Activated CD4-positive, alpha-beta T cell treated with anti-CD3 and anti-CD28 coated beads, Interleukin-2, amount 10 ng/mL, durations not matched to agents 24 days and 14 days (primary cell): ENCODE data around the gene IGFBPL1. TPM values are rescaled to one million over a fixed set of nuclear protein-coding genes. Genes with fewer than 3 reads are reported as not detected.

Experiments
- DNase-seq: peaks from one replicate; pipeline ENCODE4 v3.0.0; 2022
- H3K27ac Mint-ChIP-seq: one replicate; pipeline ENCODE4 v1.8.0; 2022; ENCODE audit warnings: mild to moderate bottlenecking, mixed read lengths
- H3K27me3 Mint-ChIP-seq: one replicate; pipeline ENCODE4 v1.8.0; 2022; ENCODE audit warnings: mixed read lengths
- H3K36me3 Mint-ChIP-seq: one replicate; pipeline ENCODE4 v1.8.0; 2022; ENCODE audit warnings: low read depth, mild to moderate bottlenecking, mixed read lengths
- H3K4me1 Mint-ChIP-seq: one replicate; pipeline ENCODE4 v1.8.0; 2021; ENCODE audit warnings: mixed read lengths
- H3K4me3 Mint-ChIP-seq: one replicate; pipeline ENCODE4 v1.8.0; 2022; ENCODE audit warnings: mild to moderate bottlenecking, moderate library complexity, mixed read lengths
- H3K9me3 Mint-ChIP-seq: one replicate; pipeline ENCODE4 v1.8.0; 2021; ENCODE audit warnings: mixed read lengths
- intact Hi-C: fragments of 100-400 bp; cut with micrococcal nuclease; formaldehyde crosslinking; loops from one replicate; pipeline ENCODE4 v1.15.1; 2023
- total RNA-seq: library from RNA; stranded (reverse); gene quantifications from 2 replicates; pipeline ENCODE4 v1.2.3, GENCODE V29; 2022

The IGFBPL1 gene
- total RNA-seq, 1 donor from 2014 or later, result not detected

DNA sequence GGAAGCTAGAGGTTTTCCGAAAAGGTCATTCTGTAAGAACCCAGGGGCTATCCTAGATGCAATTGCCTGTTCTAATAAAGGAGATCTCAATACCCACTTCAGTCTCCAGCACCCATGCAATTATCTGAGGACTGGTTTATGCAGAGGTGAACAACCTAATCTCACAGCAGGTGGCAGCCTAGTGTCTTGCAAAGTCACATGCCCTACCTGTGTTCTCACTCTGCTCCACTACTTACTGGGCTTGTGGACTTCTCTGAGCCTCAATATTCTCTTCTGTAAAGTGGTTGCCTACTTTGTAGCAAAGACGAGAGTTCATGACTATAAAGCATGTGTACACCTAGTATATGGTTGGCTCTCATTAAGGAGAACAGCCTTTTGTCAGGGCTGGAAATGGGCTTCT, 52.8 kb downstream of the IGFBPL1 start:
- H3K27me3 Mint-ChIP-seq, result peaks cover 6% of the 10 kb centered on the region
- intact Hi-C loops, result no loop called here
- no peaks in the 10 kb centered on the region for H3K9me3 Mint-ChIP-seq
- DNase-seq, result peak; percentile 68
- H3K36me3 Mint-ChIP-seq, result no peaks in the 10 kb centered on the region
- no peak overlapping the region for H3K4me3 Mint-ChIP-seq
- no peak overlapping the region for H3K27ac Mint-ChIP-seq
- no peaks in the 10 kb centered on the region for H3K4me1 Mint-ChIP-seq

DNA sequence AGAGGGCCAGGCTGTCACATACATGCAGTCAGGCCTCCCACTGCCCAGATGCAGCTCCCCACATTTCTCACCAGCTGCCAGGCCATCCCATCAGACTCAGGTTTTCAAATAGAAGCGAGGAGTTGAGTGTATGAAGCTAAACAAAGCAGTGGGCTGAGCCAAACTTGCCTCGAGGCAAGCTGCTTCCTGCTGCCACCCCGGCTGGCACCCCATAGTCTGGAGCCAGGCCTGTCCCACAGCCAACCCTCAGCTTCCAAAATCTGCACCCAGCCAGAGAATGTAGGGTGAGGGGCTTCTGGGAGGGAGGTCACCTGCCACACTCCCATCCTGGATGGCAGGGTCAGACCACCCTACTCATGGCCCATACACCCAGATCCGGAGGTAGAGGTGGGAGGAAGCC, 54.1 kb downstream of the IGFBPL1 start:
- Mint-ChIP-seq H3K4me1 (no peaks in the 10 kb centered on the region), H3K36me3 (no peaks in the 10 kb centered on the region), H3K9me3 (no peaks in the 10 kb centered on the region), H3K4me3 (no peak overlapping the region), H3K27ac (no peak overlapping the region), H3K27me3 (peaks cover 8% of the 10 kb centered on the region)
- intact Hi-C loops, result no loop called here
- no peak for DNase-seq

DNA sequence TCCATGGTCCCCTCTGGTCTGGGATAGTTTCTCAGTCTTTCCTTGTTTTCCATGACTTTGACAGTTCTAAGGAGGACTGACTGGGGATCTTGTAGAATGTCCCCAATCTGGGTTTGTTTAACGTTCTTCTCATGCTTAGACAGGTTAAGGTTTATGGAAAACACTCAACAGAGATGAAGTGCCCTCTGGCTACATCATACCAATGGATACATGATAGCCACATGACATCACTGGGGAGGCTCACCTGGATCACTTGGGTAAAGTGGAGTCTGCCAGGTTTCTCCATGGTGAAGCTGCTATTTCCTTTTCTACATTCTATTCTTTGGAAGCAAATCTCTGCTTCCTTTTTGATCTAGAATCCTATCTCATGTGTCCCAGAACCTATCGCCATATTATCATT, 55.5 kb downstream of the IGFBPL1 start:
- H3K27ac Mint-ChIP-seq, result no peak overlapping the region
- H3K4me1 Mint-ChIP-seq, result no peaks in the 10 kb centered on the region

DNA sequence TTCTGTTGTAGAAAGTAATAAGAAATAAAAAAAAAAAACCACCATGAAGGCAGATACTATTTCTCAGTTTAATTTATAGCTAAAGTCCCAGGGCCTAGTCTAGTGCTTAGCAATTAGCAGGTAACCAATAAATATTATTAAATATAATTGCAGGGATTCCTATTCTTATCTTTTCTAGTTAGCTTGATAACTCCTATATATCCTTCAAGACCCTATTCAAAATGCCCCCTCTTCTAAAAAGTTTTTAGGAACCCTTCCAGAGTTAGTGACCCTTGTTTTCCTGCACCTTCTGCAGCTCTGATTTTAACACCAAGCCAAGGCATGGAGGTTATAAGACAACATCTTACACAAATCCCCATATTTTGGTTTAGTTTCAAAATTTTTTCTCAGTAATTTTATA, 56.4 kb downstream of the IGFBPL1 start:
- Mint-ChIP-seq H3K4me1 (peaks cover 3% of the 10 kb centered on the region), H3K27ac (no peak overlapping the region), H3K27me3 (peaks cover 6% of the 10 kb centered on the region), H3K4me3 (no peak overlapping the region), H3K36me3 (no peaks in the 10 kb centered on the region), H3K9me3 (no peaks in the 10 kb centered on the region)
- no peak for DNase-seq
- intact Hi-C loops, result no loop called here

More for the DNA sequence above, 55.5 kb downstream of the IGFBPL1 start:
- no peaks in the 10 kb centered on the region for H3K36me3 Mint-ChIP-seq
- intact Hi-C loops, result no loop called here
- no peak for DNase-seq
- H3K27me3 Mint-ChIP-seq, result peaks cover 6% of the 10 kb centered on the region
- H3K4me3 Mint-ChIP-seq, result no peak overlapping the region
- no peaks in the 10 kb centered on the region for H3K9me3 Mint-ChIP-seq

DNA sequence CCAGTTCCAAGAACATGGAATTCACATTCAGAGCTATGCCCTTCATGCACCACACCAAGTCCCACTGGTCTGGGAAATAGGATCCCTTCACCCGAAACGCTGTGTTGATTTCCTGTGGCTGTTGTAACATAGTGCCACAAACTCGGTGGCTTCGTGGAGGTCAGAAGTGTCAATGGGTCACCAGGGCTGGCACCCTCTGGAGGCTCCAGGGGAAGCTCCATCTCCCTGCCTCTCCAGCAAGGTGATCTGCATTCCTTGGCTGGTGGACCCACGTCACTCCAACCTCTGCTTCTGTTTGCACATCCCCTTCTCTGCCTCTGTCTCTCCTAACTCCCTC, 60.7 kb downstream of the IGFBPL1 start:
- Mint-ChIP-seq H3K4me3 (no peak overlapping the region), H3K4me1 (peaks cover 4% of the 10 kb centered on the region), H3K36me3 (no peaks in the 10 kb centered on the region), H3K27ac (no peak overlapping the region), H3K27me3 (peaks cover 4% of the 10 kb centered on the region), H3K9me3 (no peaks in the 10 kb centered on the region)
- intact Hi-C loops, result loop anchor here (1.0 to 2.0 kb wide), 2 partner anchors 275 to 450 kb away; no protein-coding TSS in a partner anchor
- no peak for DNase-seq

DNA sequence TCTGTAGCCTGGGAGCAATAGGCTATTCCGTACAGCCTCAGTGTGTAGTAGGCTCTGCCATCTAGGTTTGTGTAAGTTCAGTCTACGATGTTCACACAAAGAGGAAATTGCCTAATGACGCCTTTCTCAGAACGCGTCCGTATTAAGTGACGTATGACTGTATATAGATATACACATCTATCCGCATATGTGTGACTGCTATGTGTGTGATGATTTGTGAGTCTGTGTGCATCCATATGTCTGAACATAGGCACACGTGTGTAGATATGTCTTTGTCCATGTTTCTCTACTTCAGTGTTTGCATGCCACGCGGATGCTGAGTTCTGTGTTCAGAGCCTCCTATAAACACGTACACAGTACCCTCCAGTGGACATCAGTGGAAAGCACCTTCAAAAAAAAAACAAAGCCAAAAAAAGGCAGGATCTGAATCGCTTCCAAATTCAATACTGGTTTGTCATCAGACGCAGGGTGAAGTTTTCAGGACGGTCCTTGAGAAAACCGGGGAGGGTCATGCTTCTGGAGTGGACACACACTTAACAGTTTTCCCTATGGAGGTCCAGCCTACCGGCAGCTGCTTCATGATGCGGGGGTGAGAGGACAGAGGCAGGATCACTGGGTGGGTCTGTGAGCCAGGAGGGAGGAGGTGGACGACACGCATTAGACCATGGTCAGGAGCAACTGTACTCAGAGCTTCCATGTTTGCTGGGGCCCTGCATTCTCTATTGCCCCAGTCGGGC, 61.2 kb downstream of the IGFBPL1 start:
- peaks cover 4% of the 10 kb centered on the region for H3K27me3 Mint-ChIP-seq
- H3K27ac Mint-ChIP-seq, result peak overlapping the region; percentile 60
- H3K4me3 Mint-ChIP-seq, result peak overlapping the region; percentile 61
- H3K36me3 Mint-ChIP-seq, result no peaks in the 10 kb centered on the region
- intact Hi-C loops, result loop anchor here (1.0 to 2.0 kb wide), 2 partner anchors 274 to 450 kb away; no protein-coding TSS in a partner anchor
- H3K9me3 Mint-ChIP-seq, result no peaks in the 10 kb centered on the region
- H3K4me1 Mint-ChIP-seq, result peaks cover 4% of the 10 kb centered on the region
- peak; percentile 69 for DNase-seq

DNA sequence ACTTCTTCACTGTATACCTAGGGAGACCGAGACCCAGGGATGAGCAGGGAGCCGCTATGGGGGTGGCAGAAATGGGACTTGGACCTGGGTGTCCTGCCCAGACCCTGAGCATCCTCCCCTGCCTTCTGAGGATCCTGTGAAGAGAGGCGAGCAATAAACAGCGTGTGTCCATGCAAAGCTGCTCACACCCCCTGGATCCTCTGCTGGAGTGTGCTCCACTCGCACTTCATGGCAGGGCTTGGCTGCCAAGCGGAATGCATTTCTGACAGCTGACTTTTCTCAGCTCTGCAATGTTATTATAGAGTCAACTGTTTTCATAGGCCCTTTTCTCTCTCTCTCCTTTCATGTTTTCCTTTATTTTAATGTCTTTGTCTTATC, 62.8 kb downstream of the IGFBPL1 start:
- Mint-ChIP-seq H3K27ac (no peak overlapping the region), H3K4me3 (no peak overlapping the region), H3K4me1 (peaks cover 4% of the 10 kb centered on the region), H3K9me3 (no peaks in the 10 kb centered on the region), H3K36me3 (no peaks in the 10 kb centered on the region), H3K27me3 (peaks cover 4% of the 10 kb centered on the region)
- intact Hi-C loops, result no loop called here
- no peak for DNase-seq

DNA sequence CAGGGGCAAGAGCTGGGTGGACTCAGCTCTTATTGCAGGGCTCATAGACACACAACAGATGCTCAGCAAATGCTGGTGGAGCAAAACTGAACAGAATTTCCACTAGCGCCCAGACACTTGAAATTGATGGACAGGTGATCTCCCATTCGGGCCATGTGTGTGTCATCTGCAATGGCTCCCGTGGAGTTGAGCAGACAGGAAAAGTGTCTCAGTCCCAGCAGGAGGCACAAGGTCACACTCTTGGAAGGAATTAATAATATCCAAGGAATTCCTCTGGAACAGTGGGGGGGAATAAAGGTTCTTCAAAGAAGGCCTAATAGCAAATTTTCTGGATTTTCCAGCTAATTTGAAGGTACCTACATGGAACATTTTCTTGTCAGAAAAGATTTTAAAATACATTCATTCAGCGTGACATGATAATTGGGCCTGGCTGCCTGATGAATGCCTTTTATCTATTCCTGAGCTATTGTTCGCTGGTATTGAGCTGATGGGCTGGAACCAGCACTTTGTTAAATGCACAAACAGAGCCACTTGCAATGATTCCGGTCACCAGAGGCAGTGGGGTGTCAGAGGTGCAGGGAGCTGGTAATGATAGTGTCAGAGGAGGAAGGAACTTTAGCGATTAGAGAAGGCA, 63.3 kb downstream of the IGFBPL1 start:
- Mint-ChIP-seq H3K27me3 (peaks cover 4% of the 10 kb centered on the region), H3K4me3 (no peak overlapping the region), H3K4me1 (peaks cover 4% of the 10 kb centered on the region), H3K9me3 (no peaks in the 10 kb centered on the region), H3K36me3 (no peaks in the 10 kb centered on the region), H3K27ac (no peak overlapping the region)
- DNase-seq, result no peak
- intact Hi-C loops, result no loop called here

DNA sequence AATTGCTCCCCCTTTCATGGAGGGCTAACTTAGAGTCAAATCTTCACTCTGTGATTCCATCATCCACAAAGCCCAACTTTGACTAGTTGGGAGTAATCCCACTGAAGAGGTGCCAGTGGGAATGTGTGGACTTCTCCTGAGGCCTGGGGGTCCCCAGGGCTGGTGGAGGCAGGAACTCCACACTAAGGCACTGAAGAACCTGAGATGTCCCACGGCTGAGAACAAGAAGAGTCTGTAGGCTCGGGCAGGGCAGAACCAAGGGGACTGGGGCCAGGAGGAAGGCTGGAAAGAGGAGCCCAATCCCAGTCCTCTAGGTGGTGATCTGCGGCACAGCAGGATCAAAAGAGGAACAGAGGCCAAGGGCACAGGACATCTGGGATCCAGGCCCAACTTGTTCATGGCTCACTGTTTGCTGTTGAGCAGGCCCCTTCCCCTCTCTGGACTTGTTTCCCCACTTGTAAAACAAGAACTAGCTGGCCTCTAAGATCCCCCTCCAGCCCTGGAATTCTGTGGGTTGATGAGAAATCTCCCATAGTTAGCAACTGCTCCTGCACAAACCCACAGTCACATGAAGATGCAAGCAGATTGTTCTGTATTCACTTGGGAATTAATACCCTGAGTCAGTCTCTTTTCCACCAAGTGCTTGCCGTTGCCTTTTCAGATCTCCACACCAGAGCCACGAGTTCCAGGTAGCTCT, 64.4 kb downstream of the IGFBPL1 start:
- H3K27ac Mint-ChIP-seq, result no peak overlapping the region
- H3K4me3 Mint-ChIP-seq, result no peak overlapping the region
- no peaks in the 10 kb centered on the region for H3K9me3 Mint-ChIP-seq
- intact Hi-C loops, result no loop called here
- no peaks in the 10 kb centered on the region for H3K36me3 Mint-ChIP-seq
- H3K27me3 Mint-ChIP-seq, result no peaks in the 10 kb centered on the region
- DNase-seq, result no peak
- H3K4me1 Mint-ChIP-seq, result peaks cover 4% of the 10 kb centered on the region

DNA sequence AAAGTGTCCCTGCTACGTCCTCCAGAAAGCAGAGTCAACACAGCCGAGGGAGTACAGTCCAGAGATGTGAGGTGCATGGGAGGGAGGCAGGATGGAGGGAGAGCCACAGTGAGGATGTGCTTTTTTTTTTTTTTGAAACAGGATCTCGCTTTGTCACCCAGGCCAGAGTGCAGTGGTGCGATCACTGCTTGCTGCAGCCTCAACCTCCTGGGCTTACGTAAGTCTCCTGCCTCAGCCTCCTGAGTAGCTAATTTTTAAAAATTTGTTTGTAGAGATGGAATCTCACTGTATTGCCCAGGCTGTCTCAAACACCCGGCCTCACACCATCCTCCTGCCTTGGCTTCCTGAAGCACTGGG, 65.0 kb downstream of the IGFBPL1 start:
- no peak for DNase-seq
- no peaks in the 10 kb centered on the region for H3K27me3 Mint-ChIP-seq
- H3K27ac Mint-ChIP-seq, result no peak overlapping the region
- H3K4me3 Mint-ChIP-seq, result no peak overlapping the region
- no peaks in the 10 kb centered on the region for H3K9me3 Mint-ChIP-seq
- peaks cover 4% of the 10 kb centered on the region for H3K4me1 Mint-ChIP-seq
- no peaks in the 10 kb centered on the region for H3K36me3 Mint-ChIP-seq
- intact Hi-C loops, result no loop called here

DNA sequence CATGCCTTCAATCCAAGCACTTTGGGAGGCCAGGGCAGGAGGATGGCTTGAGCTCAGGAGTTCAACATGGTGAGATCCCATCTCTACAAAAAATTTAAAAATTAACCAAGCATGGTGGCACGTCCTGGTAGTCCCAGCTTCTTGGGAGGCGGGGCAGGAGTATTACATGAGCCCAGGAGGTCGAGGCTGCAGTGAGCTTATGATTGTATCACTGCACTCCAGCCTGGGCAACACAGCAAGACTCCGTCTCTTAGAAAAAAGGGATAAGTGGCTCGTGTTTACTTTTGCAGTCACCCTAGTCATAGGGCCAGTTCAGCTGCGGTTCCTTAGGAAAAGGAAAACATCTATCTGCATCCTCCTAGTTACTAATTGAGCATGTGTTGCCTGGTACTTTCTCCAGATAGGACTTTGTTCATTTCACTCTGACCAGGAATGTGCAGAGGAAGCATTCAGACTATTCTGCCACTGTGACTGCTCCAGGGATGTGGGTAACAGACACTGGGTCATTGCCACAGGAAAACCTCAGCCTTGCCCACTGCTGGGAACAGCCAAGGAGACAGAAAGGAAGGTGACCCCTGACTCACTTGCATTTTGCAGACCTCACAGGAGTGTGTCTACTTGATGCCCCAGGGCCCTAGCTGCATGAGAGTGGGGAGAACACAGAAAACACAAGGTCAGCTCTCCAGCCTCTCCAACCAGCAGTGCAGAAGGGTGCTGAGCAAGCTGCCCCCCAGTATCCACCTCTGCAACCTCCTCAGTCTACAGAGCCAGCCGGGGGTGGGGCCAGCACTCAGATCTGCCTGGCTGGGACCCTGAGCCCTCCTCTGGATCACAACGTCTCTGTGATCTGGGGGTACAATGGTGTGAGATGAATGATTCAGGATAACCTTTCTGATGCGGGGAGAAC, 65.6 kb downstream of the IGFBPL1 start:
- intact Hi-C loops, result no loop called here
- no peak for DNase-seq
- H3K9me3 Mint-ChIP-seq, result no peaks in the 10 kb centered on the region
- H3K27ac Mint-ChIP-seq, result no peak overlapping the region
- peaks cover 4% of the 10 kb centered on the region for H3K4me1 Mint-ChIP-seq
- no peak overlapping the region for H3K4me3 Mint-ChIP-seq
- H3K36me3 Mint-ChIP-seq, result no peaks in the 10 kb centered on the region
- no peaks in the 10 kb centered on the region for H3K27me3 Mint-ChIP-seq

DNA sequence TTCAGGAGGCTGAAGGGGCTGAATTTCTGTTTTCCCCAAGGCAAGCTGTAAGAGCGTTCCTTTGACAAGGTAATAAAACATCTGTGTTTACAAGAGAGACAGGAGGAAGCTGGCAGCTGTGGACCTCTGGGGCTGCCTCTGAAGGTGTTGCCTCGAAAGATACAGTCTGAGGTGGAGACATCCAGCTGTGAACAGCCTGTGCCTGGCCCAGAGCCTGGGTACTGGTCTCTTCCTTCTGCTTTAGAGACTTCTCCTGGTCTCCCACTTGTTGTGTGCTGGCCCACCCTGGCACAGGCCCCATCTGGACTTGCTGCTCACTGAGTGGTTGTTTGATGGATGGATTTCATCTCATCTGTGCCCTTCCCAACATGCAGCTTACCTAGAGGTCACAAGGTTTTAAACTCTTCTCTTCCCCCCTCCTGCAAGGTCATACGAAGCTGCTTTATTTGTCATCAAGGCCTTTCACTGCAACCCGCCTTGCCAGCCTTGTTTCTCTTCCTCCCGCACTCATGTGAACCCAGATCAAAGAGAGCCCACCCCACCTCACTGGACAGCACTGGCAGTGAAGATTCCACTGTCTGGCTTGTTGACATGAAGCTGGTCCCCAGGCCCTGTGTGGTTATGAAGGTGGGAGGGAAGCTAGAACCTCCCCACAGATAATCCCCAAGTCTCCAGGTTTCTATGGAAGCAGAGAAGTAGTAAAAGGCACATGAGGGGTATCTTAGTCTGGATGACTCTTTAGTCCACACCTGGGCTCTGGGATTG, 66.7 kb downstream of the IGFBPL1 start:
- intact Hi-C loops, result no loop called here
- Mint-ChIP-seq H3K36me3 (no peaks in the 10 kb centered on the region), H3K4me1 (peaks cover 3% of the 10 kb centered on the region), H3K4me3 (no peak overlapping the region), H3K27ac (no peak overlapping the region), H3K9me3 (no peaks in the 10 kb centered on the region), H3K27me3 (no peaks in the 10 kb centered on the region)
- DNase-seq, result no peak

DNA sequence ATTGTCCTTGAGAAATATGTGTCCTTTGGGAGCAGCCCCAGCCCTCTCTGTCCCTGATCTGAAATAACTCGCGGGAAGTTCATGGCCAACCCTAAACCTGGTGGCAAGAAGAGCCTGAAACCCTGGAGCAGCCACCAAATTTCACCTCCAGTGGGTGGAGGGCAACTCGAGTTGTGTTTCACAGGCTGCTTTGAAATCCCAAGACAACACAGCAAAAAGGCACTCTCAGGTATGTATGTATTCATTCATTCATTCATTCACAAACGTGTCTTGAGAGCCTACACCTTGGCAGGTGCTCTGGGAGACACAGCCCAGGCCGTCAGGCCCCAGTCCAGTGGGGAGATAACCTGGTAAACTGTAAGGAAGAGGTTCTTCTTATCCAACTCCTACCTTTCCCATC, 67.4 kb downstream of the IGFBPL1 start:
- intact Hi-C loops, result no loop called here
- no peaks in the 10 kb centered on the region for H3K9me3 Mint-ChIP-seq
- H3K27ac Mint-ChIP-seq, result no peak overlapping the region
- no peaks in the 10 kb centered on the region for H3K36me3 Mint-ChIP-seq
- H3K27me3 Mint-ChIP-seq, result no peaks in the 10 kb centered on the region
- no peak overlapping the region for H3K4me3 Mint-ChIP-seq
- no peak for DNase-seq
- H3K4me1 Mint-ChIP-seq, result peaks cover 3% of the 10 kb centered on the region
